Hepatocyte (in vitro differentiated cells): ENCODE results near the gene FCHSD2.

ENCODE experiments used
- CTCF ChIP-seq: fragments of 200-600 bp; sonication (generic); IDR thresholded peaks from 2 replicates; pipeline ENCODE4 v1.5.1; 2016; ENCODE audit warnings: antibody characterized with exemption, mild to moderate bottlenecking; ENCODE audit not compliant: poor library complexity
- EZH2 ChIP-seq: fragments of 200-600 bp; sonication (generic); IDR thresholded peaks from 2 replicates; pipeline ENCODE4 v1.6.1; 2016; ENCODE audit warnings: antibody characterized with exemption, mild to moderate bottlenecking, borderline replicate concordance
- EZH2phosphoT487 ChIP-seq: fragments of 200-600 bp; sonication (generic); IDR thresholded peaks from one replicate; pipeline ENCODE4 v1.6.1; 2018; ENCODE audit warnings: antibody characterized with exemption, mild to moderate bottlenecking, low read depth, moderate library complexity; ENCODE audit not compliant: unreplicated experiment, severe bottlenecking

DNA sequence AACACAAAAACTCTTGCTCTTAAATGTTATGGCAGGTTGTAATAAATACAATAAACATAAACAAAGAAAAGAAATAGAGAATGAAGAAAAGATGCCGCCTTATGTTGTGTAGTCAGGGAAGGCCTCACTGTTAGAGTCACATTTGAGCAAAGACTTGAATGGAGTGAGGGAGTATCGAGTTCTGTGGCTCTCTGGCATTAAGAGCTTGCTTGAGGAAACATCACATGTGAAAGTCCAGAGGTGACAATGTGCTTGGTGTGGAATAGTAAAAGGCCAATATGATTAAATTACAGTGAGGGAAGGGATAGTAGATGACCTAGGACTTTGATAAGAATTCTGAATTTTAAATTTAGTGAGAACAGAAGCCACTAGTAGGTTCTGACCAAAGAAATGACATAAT, 188.5 kb downstream of the FCHSD2 start:
- TF ChIP-seq EZH2 (no peak), CTCF (no peak), EZH2phosphoT487 (no peak)
